Thoracic aorta (tissue), 2 donors: ENCODE results near the gene NFIA. TPM values are rescaled to one million over a fixed set of nuclear protein-coding genes. Genes with fewer than 3 reads are reported as not detected.

ENCODE experiments used
- ATAC-seq: fragments of 150-250 bp; one replicate; pipeline ENCODE4 v1.8.0; 2017; ENCODE audit warnings: low read depth; ENCODE audit not compliant: insufficient number of reproducible peaks, low FRiP score
- DNase-seq: peaks from one replicate; pipeline ENCODE4 v3.0.0-alpha.2; 2020; ENCODE audit warnings: low spot score
- H3K27ac ChIP-seq, 2 donors: fragments of 200-600 bp; sonication (generic); 1 replicate in 1 of 2; 2 replicates in 1 of 2; pipeline ENCODE4 v1.5.1; 2016; ENCODE audit warnings: mild to moderate bottlenecking in 2 of 2, moderate library complexity in 2 of 2
- H3K27me3 ChIP-seq: fragments of 200-600 bp; sonication (generic); replicated peaks from 2 replicates; pipeline ENCODE4 v1.6.0; 2016; ENCODE audit warnings: mild to moderate bottlenecking; ENCODE audit not compliant: insufficient read depth
- H3K36me3 ChIP-seq: fragments of 200-600 bp; sonication (generic); one replicate; pipeline ENCODE4 v1.5.1; 2016
- H3K4me1 ChIP-seq, 2 donors: fragments of 200-600 bp; sonication (generic); 1 replicate in 1 of 2; 2 replicates in 1 of 2; pipeline versions ENCODE4 v1.5.1 to v1.6.0; 2016; ENCODE audit warnings: low read depth in 2 of 2, mild to moderate bottlenecking in 1 of 2; ENCODE audit not compliant: control insufficient read depth in 1 of 2
- H3K4me3 ChIP-seq: fragments of 200-600 bp; sonication (generic); 2 replicates; pipeline ENCODE4 v1.5.1; 2016; ENCODE audit warnings: mild to moderate bottlenecking
- H3K9me3 ChIP-seq: fragments of 200-600 bp; sonication (generic); 2 replicates; pipeline ENCODE4 v1.5.1; 2016
- total RNA-seq, 2 donors: library from RNA; depleted of rRNA; stranded (reverse); fragments of >200 nt; gene quantifications; one replicate each; pipeline versions ENCODE4 v1.1.0 to v1.2.3, GENCODE V29; 2016
- TF ChIP-seq, protein P1 (sequence below): fragments of 200-600 bp; sonication (generic); IDR thresholded peaks from one replicate; pipeline ENCODE4 v1.5.1; 2019; ENCODE audit warnings: antibody characterized with exemption

NFIA gene
- total RNA-seq, 2 donors from 2014 or later, result 99.8 to 118 TPM

DNA sequence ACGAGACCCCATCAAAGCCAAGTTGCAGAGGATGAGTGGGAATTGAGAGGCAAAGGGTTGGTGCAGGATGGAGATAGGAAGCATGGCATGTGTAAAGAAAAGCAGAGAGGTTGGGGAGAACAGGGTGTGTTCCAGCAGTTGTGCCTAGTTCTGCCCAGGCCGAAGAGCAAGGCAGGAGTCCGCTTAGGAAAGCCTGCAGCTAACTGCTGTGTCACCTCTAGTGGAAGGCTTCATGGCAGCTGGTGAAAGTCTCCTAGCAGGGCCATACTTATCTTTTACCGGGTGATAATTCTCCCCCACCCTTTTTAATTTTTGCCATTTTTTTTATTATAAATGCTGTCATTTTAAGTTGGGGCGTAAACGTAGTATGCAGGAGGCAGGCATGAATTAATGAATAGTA lies 93.6 kb downstream of the NFIA start:
- Histone ChIP-seq H3K4me3 (no peak overlapping the region), H3K27me3 (no peaks in the 10 kb centered on the region), H3K27ac (peak overlapping the region; percentile 60 to 67), H3K4me1 (peaks cover 44 to 91% of the 10 kb centered on the region in 2 donors), H3K36me3 (no peaks in the 10 kb centered on the region), H3K9me3 (no peaks in the 10 kb centered on the region)
- DNase-seq (no peak), ATAC-seq (no peak)
- TF ChIP-seq, protein P1, sequence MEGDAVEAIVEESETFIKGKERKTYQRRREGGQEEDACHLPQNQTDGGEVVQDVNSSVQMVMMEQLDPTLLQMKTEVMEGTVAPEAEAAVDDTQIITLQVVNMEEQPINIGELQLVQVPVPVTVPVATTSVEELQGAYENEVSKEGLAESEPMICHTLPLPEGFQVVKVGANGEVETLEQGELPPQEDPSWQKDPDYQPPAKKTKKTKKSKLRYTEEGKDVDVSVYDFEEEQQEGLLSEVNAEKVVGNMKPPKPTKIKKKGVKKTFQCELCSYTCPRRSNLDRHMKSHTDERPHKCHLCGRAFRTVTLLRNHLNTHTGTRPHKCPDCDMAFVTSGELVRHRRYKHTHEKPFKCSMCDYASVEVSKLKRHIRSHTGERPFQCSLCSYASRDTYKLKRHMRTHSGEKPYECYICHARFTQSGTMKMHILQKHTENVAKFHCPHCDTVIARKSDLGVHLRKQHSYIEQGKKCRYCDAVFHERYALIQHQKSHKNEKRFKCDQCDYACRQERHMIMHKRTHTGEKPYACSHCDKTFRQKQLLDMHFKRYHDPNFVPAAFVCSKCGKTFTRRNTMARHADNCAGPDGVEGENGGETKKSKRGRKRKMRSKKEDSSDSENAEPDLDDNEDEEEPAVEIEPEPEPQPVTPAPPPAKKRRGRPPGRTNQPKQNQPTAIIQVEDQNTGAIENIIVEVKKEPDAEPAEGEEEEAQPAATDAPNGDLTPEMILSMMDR, result no peak

DNA sequence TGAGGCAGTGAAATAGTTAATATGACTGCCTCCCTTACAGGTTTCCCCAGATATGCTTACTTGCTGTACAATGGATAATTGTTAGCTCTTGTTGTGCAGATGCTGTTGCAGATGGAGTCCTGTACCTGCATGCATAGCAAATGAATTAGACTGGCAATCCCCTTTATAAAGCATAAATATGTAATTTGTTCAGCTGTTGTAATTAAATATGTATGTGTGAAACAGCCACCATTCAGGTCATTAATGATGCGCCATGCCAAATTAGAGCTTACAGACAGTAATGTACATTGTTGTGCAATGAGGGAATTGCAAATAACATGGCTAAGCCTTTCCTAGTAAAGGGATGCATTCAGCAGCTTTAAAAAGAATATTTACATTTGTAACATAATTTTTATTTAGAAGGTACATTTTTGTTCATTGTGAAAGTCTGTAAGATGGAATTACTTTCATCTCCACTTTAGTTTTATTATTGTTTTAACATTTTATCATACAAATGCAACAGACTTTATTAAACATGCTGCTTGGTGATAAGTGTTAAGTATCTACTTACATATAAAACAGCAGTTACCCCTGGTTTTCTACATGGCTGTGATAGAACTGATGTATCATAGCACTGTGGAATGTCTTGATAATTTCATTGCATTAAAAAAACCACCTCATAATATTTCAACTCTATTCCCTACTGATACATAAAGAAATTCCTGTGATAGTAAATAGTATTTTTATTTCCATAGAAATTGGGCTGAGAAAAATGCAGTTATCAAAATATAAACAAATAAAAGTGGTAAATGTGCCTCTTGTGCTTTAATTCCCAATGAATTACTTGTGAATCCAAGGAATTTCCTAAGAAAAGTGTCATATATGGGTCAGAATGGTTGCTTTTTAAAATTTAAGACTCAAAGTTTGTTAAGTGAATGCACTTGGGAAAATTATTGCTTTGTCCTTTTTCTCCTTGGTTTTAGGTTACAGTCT lies 99.0 kb downstream of the NFIA start:
- H3K9me3 ChIP-seq, result no peaks in the 10 kb centered on the region
- H3K4me3 ChIP-seq, result no peak overlapping the region
- H3K27ac ChIP-seq, result peak overlapping the region; percentile 6 to 86
- DNase-seq, result no peak
- H3K4me1 ChIP-seq, result peaks cover 36 to 87% of the 10 kb centered on the region in 2 donors
- no peak for ATAC-seq
- H3K36me3 ChIP-seq, result no peaks in the 10 kb centered on the region
- H3K27me3 ChIP-seq, result no peaks in the 10 kb centered on the region
- TF ChIP-seq, protein P1, result no peak

DNA sequence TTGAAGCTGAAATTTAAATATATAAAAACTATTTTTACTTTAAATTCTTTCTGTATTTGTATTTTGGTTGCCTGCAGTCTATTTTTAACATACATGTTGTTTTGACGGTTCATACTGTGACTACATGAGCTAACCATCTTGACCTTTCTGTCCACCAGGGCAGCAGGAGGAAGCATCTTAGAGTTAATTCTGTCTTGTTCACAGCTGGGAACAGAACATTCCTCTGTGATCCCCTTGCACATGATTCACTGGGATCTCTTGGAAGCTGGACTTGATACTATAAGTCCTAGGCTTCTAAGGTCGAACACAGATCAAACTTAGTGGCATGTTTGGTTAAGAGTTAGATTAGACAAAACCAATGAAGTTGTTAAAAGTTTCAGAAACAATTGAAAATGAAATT lies 99.7 kb downstream of the NFIA start:
- H3K36me3 ChIP-seq, result no peaks in the 10 kb centered on the region
- no peak overlapping the region for H3K4me3 ChIP-seq
- TF ChIP-seq, protein P1, result no peak
- ATAC-seq (no peak), DNase-seq (no peak)
- H3K9me3 ChIP-seq, result no peaks in the 10 kb centered on the region
- H3K27ac ChIP-seq, result peak overlapping the region; percentile 86
- H3K27me3 ChIP-seq, result no peaks in the 10 kb centered on the region
- H3K4me1 ChIP-seq, result peaks cover 36 to 89% of the 10 kb centered on the region in 2 donors

DNA sequence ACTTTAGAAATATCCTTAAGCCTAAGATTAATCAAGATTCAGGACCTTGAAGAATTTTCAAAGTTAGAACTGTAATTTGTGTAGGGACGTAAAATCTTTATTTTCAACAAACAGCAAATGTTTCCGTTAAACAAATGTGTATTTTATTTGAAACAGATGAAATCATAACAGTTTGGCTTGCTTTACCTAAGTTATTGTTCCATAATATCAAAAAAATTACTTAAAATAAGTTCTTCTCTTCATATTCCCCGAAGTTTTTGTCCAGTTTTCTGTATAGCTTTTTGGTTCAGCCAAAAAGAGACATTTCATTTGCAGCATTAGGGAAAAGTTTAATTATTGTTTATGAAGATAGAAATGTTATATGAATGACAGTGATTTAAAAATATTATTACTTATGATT lies 100.1 kb downstream of the NFIA start:
- DNase-seq, result no peak
- Histone ChIP-seq H3K9me3 (no peaks in the 10 kb centered on the region), H3K4me1 (peaks cover 33 to 89% of the 10 kb centered on the region in 2 donors), H3K4me3 (no peak overlapping the region), H3K27ac (peak overlapping the region; percentile 86), H3K36me3 (no peaks in the 10 kb centered on the region), H3K27me3 (no peaks in the 10 kb centered on the region)
- no peak for ATAC-seq
- TF ChIP-seq, protein P1, result no peak

DNA sequence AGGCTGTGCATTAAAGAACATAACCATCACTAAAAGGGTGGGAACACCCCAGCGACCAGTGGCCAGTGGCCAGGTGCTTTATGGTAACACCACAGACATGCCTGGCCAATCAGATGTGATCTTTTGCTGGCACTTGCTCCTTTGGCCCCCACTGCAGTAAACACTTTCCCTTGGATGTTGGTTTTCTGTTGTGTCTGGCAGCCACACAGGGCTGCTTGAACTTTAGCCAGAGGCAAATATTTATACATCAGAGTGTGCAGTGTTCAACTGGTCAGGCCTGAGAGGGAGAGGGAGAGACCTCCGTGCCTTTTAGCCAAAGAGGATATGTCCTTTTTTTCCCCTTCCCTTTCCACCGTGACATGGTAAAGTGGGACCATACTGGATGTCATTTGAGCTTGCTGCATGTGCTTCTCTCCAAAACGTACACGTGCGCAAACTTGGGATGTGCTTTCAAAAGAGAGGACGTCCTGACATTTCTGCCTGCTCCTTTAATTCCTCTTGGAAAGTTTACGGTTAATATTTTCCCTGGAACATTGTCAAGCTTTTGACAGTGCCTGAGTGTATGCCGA lies 101.2 kb downstream of the NFIA start:
- ATAC-seq (peak; percentile 61), DNase-seq (no peak)
- TF ChIP-seq, protein P1, result no peak
- H3K36me3 ChIP-seq, result no peaks in the 10 kb centered on the region
- peak overlapping the region; percentile 86 for H3K27ac ChIP-seq
- H3K4me1 ChIP-seq, result peaks cover 31 to 89% of the 10 kb centered on the region in 2 donors
- H3K9me3 ChIP-seq, result no peaks in the 10 kb centered on the region
- H3K4me3 ChIP-seq, result peak overlapping the region; percentile 67
- no peaks in the 10 kb centered on the region for H3K27me3 ChIP-seq
